ENCODE data around the gene ZNF574.

Gene ZNF574

DNA sequence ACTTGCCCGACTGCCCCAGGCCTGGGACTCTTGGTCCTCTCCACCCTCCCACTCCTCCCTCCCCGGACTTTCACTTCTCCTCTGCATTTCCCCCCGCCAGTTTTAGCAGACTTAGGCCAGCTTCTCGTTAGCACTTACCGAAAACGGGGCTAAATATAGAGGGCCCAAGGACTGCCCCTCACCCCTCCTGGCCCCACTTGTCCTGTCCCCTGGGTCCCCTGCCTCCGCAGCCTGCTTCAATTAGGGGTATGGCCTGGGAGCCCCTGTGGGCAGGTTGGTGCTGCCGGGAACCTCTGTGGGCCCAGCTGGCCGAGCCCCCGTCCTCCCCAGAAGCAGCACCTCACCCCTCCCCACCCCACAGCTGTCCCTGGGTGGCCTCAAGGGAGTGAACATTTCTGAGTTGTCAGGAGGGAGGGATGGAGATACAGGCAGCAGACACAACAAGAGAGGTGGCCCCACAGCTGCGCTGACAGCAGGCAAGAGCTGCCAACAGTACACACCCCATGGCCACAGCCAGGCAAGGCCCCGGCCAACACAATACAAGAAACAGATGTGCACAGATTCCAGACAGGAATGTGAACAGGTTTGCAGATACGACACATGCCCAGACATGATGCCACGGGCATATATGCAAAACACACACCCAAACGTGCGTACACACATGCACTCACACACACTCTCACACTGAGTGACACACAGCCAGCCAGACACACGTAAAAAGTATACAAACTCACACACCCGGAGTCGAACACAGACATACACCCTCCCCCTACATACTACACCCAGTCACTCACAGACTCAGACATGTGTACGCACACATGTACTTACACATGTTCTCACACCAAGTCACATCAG is 53.7 kb downstream of the ZNF574 start:
- peak in 1 of 2 donors; percentile 78 for DNase-seq

- no peak for DNase-seq
Measured at GRCh38 chr19:42130254-42130573, 54.2 kb downstream of the ZNF574 start.

All from CD4-positive, alpha-beta T cell treated with Interleukin-1 beta for 1 hour (primary cell).